Adrenal gland (tissue), 5 donors: ENCODE measurements around the gene USP40.

Experiments used
- CTCF ChIP-seq, 6 experiments: fragments of 450-650 bp in 4 of 6; fragments of 200-600 bp in 2 of 6; sonication (generic) in 1 of 6; IDR thresholded peaks; 1 replicate in 5 of 6; 2 replicates in 1 of 6; pipeline versions ENCODE4 v1.5.1 to v1.8.0; 2016 to 2021; ENCODE audit warnings: antibody characterized with exemption in 6 of 6, mild to moderate bottlenecking in 2 of 6, moderate library complexity in 1 of 6
- POLR2A ChIP-seq, 2 donors: fragments of 450-650 bp; IDR thresholded peaks; one replicate each; pipeline ENCODE4 v1.6.1; 2017; ENCODE audit warnings: antibody characterized with exemption in 2 of 2, mild to moderate bottlenecking in 2 of 2, moderate library complexity in 1 of 2
- donor health status: DM: no; HTN: no; CAD: no.

DNA sequence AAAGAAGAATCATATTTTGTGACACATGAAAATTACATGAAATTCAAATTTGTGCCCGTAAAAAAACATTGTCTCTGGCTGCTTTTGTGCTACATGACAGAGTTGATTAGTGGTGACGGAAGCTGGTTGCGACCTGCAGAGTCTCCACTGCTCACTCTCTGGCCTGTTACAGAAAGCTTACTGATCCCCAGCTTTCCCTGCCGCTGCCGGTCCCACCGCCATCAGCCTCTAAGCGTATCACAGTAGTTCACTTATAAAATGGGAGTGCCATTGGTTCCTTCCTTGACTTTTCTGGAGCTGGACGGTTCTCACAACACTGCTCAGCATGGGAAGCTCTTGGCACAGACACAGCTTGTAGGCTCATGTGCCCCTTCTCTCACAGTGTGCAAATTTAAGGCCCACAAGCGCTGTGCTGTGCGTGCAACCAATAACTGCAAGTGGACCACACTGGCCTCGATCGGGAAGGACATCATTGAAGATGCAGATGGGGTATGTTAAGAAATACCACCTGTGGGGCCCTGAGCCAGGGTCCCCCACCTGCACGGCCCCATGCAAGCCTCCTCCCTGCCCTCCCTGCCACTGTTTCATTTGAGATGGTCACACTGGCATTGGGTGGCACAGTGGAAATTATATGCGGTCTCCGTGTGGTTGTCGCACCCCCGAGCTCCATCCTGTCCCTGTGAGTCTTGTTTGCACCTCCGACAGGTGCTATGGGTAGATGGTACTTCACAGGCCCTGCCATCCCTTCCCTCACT, 131.0 kb downstream of the USP40 start:
- TF ChIP-seq POLR2A (IDR thresholded peaks at IDR 0.05) (no peak), CTCF (IDR thresholded peaks at IDR 0.05) (no peak)
